A549 treated with RU486 at 1 μM for 4 hours (cell line): Measurements from ENCODE around the gene DNAJC7. TPM values are rescaled to one million over a fixed set of nuclear protein-coding genes. Genes with fewer than 3 reads are reported as not detected.

Experiments used
- total RNA-seq: library from RNA; stranded (reverse); fragments of 200-300 nt; extraction: Qiagen RNA extraction; gene quantifications from 5 replicates; pipeline ENCODE4 v1.2.3, GENCODE V29; 2022; ENCODE audit warnings: low read depth

The DNAJC7 gene
- 119 to 139 TPM (median 130 TPM) in 5 replicates for total RNA-seq

GRCh38 chr17:42016941-42017865, at the start of gene DNAJC7:
TSS of gene DNAJC7 (minus strand) at chr17:42017439. CDS start at chr17:42017416, 23 bp downstream.

GRCh38 chr17:42050393-42051012, 33.3 kb upstream of the DNAJC7 start, which contains the start of gene C17orf113:
TSS of gene C17orf113 (minus strand) at chr17:42050601. CDS start at chr17:42043376, 7,225 bp downstream.

GRCh38 chr17:42019509-42020404, 2.5 kb upstream of the DNAJC7 start, which contains the start of gene NKIRAS2:
TSS of gene NKIRAS2 (plus strand) at chr17:42020090. CDS start at chr17:42021578, 1,488 bp downstream.

DNA sequence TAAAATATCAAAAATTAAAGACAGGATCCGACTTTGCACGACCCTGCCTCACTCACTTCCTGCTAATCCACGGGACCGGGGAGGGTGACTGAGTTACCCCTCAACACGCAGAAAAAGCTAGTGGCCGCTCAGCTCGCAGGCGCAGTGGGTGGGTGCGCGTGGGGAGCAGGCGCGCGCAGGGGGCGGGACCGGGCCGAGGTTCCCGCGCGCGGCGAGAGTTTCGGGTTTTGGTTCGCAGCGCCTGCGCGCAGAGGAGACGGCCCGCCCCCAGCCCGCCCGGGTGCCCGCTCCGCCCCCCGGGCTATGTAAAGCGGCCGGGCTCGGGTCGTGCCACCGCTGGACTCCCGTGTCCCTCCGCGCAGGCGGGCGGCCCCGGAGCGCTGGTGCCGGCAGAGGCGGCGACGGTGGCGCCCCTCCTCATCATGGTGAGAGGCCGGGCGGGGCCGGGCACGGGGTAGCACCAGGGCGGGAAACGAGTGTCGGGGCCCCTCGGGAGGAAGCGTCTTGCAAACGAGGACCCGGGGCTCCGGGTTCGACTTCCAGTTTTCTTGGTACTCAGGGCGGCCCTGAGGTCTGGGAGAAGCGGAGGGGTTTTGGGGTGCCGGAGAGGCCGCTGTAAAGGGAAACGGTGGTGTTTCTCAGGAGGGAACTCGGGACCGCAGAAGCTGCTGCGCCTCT, 50.6 kb downstream of the DNAJC7 start, which contains the start of gene CNP:
TSS of gene CNP (plus strand) at position 333 of the 678 bp plus-strand sequence. CDS start at position 423, 90 bp downstream.

GRCh38 chr17:41930009-41930832, 87.0 kb downstream of the DNAJC7 start, which contains the start of gene ODAD4:
TSS of gene ODAD4 (plus strand) at chr17:41930617. CDS start at chr17:41930724, 107 bp downstream.

Other genes with a start within 250 kb of the DNAJC7 start
- gene JUP, start 230.7 kb downstream of the DNAJC7 start, total RNA-seq, result 81.9 to 128 TPM (median 113 TPM) in 5 replicates
- gene P3H4, start 205.5 kb downstream of the DNAJC7 start, total RNA-seq, result 30.4 to 39.9 TPM (median 34.4 TPM) in 5 replicates
- 85.9 to 115 TPM (median 109 TPM) in 5 replicates for gene FKBP10, start 204.4 kb downstream of the DNAJC7 start, total RNA-seq
- gene NT5C3B, start 181.2 kb downstream of the DNAJC7 start, total RNA-seq, result 103 to 118 TPM (median 114 TPM) in 5 replicates
- gene KLHL10, start 179.6 kb downstream of the DNAJC7 start, total RNA-seq, result 0.08 to 0.09 TPM (median 0.08 TPM) in 3 of 5 replicates, not detected in the others
- 2.0 to 4.4 TPM (median 2.7 TPM) in 5 replicates for gene KLHL11, start 152.0 kb downstream of the DNAJC7 start, total RNA-seq
- 244 to 299 TPM (median 293 TPM) in 5 replicates for gene ACLY, start 98.5 kb downstream of the DNAJC7 start, total RNA-seq
- gene ODAD4, start 86.8 kb downstream of the DNAJC7 start, total RNA-seq, result 1.2 to 1.7 TPM (median 1.6 TPM) in 5 replicates
- gene CNP, start 50.6 kb downstream of the DNAJC7 start, total RNA-seq, result 54.4 to 72.8 TPM (median 69.7 TPM) in 5 replicates
- 43.8 to 50.6 TPM (median 46.6 TPM) in 5 replicates for gene NKIRAS2, start 2.7 kb upstream of the DNAJC7 start, total RNA-seq
- 0.59 to 0.90 TPM (median 0.74 TPM) in 5 replicates for gene C17orf113, start 33.2 kb upstream of the DNAJC7 start, total RNA-seq
- 0.19 to 0.51 TPM (median 0.27 TPM) in 5 replicates for gene ZNF385C, start 81.0 kb upstream of the DNAJC7 start, total RNA-seq
- 0.31 to 0.62 TPM (median 0.50 TPM) in 5 replicates for gene DHX58, start 95.3 kb upstream of the DNAJC7 start, total RNA-seq
- gene KAT2A, start 103.9 kb upstream of the DNAJC7 start, total RNA-seq, result 34.9 to 53.3 TPM (median 48.7 TPM) in 5 replicates
- not detected in 5 replicates for gene HSPB9, start 105.4 kb upstream of the DNAJC7 start, total RNA-seq
- 222 to 281 TPM (median 259 TPM) in 5 replicates for gene RAB5C, start 137.6 kb upstream of the DNAJC7 start, total RNA-seq
- gene KCNH4, start 163.7 kb upstream of the DNAJC7 start, total RNA-seq, result 0.24 to 0.65 TPM (median 0.42 TPM) in 5 replicates
- gene HCRT, start 168.0 kb upstream of the DNAJC7 start, total RNA-seq, result 0.34 TPM in 1 of 5 replicates, not detected in the others
- 15.2 to 22.6 TPM (median 19.1 TPM) in 5 replicates for gene GHDC, start 177.1 kb upstream of the DNAJC7 start, total RNA-seq